Hepatocyte (in vitro differentiated cells): ENCODE data around the gene MBOAT2. TPM values are rescaled to one million over a fixed set of nuclear protein-coding genes. Genes with fewer than 3 reads are reported as not detected.

Source experiments
- DNase-seq: peaks from one replicate; pipeline ENCODE4 v3.0.0-alpha.2; 2016; ENCODE audit warnings: low spot score
- H2AFZ ChIP-seq: fragments of 200-600 bp; sonication (generic); 2 replicates; pipeline ENCODE4 v1.6.0; 2016; ENCODE audit warnings: antibody characterized with exemption, mild to moderate bottlenecking
- H3K27ac ChIP-seq: fragments of 200-600 bp; sonication (generic); 2 replicates; pipeline ENCODE4 v1.5.1; 2016; ENCODE audit warnings: mild to moderate bottlenecking
- H3K27me3 ChIP-seq: fragments of 200-600 bp; sonication (generic); 2 replicates; pipeline ENCODE4 v1.6.1; 2016
- H3K36me3 ChIP-seq: fragments of 200-600 bp; sonication (generic); replicated peaks from 2 replicates; pipeline ENCODE4 v1.5.1; 2016; ENCODE audit warnings: low read depth; ENCODE audit not compliant: insufficient read depth
- H3K4me1 ChIP-seq: fragments of 200-600 bp; sonication (generic); 2 replicates; pipeline ENCODE4 v1.5.1; 2016; ENCODE audit warnings: mild to moderate bottlenecking, moderate library complexity; ENCODE audit not compliant: insufficient read depth
- H3K4me2 ChIP-seq: fragments of 200-600 bp; sonication (generic); 2 replicates; pipeline ENCODE4 v1.6.0; 2016
- H3K4me3 ChIP-seq: fragments of 200-600 bp; sonication (generic); 2 replicates; pipeline ENCODE4 v1.5.1; 2016; ENCODE audit warnings: mild to moderate bottlenecking
- H3K79me2 ChIP-seq: fragments of 200-600 bp; sonication (generic); 2 replicates; pipeline ENCODE4 v1.6.0; 2017; ENCODE audit warnings: mild to moderate bottlenecking
- H3K9me2 ChIP-seq: fragments of 200-600 bp; sonication (generic); replicated peaks from 2 replicates; pipeline ENCODE4 v1.6.0; 2017; ENCODE audit warnings: mild to moderate bottlenecking; ENCODE audit not compliant: insufficient read depth
- H3K9me3 ChIP-seq: fragments of 200-600 bp; sonication (generic); 2 replicates; pipeline ENCODE4 v1.5.1; 2016; ENCODE audit warnings: low read depth, mild to moderate bottlenecking
- H4K20me1 ChIP-seq: fragments of 200-600 bp; sonication (generic); 2 replicates; pipeline ENCODE4 v1.6.0; 2016; ENCODE audit warnings: mild to moderate bottlenecking; ENCODE audit not compliant: insufficient read depth, poor library complexity, severe bottlenecking
- EZH2 ChIP-seq: fragments of 200-600 bp; sonication (generic); IDR thresholded peaks from 2 replicates; pipeline ENCODE4 v1.6.1; 2016; ENCODE audit warnings: antibody characterized with exemption, mild to moderate bottlenecking, borderline replicate concordance
- EZH2phosphoT487 ChIP-seq: fragments of 200-600 bp; sonication (generic); IDR thresholded peaks from one replicate; pipeline ENCODE4 v1.6.1; 2018; ENCODE audit warnings: antibody characterized with exemption, mild to moderate bottlenecking, low read depth, moderate library complexity; ENCODE audit not compliant: unreplicated experiment, severe bottlenecking
- WGBS: methylation state at CpG from one replicate; pipeline ENCODE4 v1.1.6; 2016; ENCODE audit warnings: low lambda C conversion rate; ENCODE audit errors: missing lambda C conversion rate; 5-methylcytosine and 5-hydroxymethylcytosine counted together
- polyA plus RNA-seq: library from polyadenylated mRNA; unstranded; fragments of >200 nt; fragmentation: Nextera tagmentation; extraction: Ambion mirVana; gene quantifications from 2 replicates; pipeline ENCODE4 v1.2.1, GENCODE V29; 2016
- total RNA-seq: library from RNA; depleted of rRNA; stranded (reverse); fragments of >200 nt; gene quantifications from 2 replicates; pipeline ENCODE4 v1.2.3, GENCODE V29; 2014
- TF ChIP-seq, protein P1 (sequence below): fragments of 200-600 bp; sonication (generic); IDR thresholded peaks from 2 replicates; pipeline ENCODE4 v1.5.1; 2016; ENCODE audit warnings: antibody characterized with exemption, mild to moderate bottlenecking; ENCODE audit not compliant: poor library complexity

Gene MBOAT2
- total and polyA plus RNA-seq, 2 experiments from 2014 or later, result 22.8 to 35.2 TPM

DNA sequence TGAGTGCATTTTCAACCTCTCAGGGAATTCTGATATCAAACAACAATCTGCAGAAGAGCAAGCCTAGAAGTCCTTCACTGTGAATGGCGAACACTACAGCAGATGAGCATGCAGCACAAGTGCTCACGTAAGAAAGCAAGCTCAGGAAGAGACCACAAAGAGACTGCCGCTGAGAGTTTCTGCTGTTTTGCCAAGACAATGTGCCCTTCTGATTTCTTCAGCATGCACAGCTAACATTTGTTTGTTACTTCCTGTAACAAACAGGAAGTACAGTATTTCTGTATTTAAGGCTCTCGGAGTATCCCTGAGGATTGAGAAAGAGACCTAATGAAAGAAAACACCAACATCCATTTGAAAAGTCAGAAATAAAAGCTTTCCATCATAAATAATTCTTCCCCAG lies 45.9 kb downstream of the MBOAT2 start:
- Histone ChIP-seq H3K27ac (no peak overlapping the region), H3K4me1 (no peaks in the 10 kb centered on the region), H3K9me2 (no peaks in the 10 kb centered on the region), H2AFZ (no peak overlapping the region), H3K79me2 (peaks cover 14% of the 10 kb centered on the region), H3K9me3 (peaks cover 9% of the 10 kb centered on the region), H3K4me3 (no peak overlapping the region), H3K4me2 (no peak overlapping the region), H4K20me1 (no peaks in the 10 kb centered on the region), H3K27me3 (no peaks in the 10 kb centered on the region), H3K36me3 (no peaks in the 10 kb centered on the region)
- TF ChIP-seq EZH2phosphoT487 (no peak), EZH2 (no peak)
- TF ChIP-seq, protein P1, sequence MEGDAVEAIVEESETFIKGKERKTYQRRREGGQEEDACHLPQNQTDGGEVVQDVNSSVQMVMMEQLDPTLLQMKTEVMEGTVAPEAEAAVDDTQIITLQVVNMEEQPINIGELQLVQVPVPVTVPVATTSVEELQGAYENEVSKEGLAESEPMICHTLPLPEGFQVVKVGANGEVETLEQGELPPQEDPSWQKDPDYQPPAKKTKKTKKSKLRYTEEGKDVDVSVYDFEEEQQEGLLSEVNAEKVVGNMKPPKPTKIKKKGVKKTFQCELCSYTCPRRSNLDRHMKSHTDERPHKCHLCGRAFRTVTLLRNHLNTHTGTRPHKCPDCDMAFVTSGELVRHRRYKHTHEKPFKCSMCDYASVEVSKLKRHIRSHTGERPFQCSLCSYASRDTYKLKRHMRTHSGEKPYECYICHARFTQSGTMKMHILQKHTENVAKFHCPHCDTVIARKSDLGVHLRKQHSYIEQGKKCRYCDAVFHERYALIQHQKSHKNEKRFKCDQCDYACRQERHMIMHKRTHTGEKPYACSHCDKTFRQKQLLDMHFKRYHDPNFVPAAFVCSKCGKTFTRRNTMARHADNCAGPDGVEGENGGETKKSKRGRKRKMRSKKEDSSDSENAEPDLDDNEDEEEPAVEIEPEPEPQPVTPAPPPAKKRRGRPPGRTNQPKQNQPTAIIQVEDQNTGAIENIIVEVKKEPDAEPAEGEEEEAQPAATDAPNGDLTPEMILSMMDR, result no peak
- DNase-seq, result no peak
- WGBS, result 89% methylated on average over 4 of the region's 4 CpGs

DNA sequence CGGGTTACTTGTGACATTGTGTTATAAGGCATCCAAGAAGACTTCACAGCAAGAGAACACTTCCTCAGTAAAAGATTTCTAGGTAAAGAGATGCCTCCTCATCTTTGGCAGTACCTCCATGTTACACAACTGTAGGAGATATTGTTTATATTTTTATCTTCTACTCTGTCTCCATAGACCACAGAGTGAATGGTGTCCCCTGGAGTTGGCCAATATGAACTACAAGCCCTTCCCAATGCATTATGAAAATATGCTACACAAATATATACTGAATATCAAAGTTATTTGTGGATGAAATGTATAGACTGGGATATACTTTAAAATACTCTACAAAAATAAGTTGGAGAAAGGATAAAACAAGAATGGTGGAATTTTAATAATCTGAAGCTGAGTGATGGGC lies 46.7 kb downstream of the MBOAT2 start:
- no peaks in the 10 kb centered on the region for H3K9me2 ChIP-seq
- TF ChIP-seq, protein P1, result no peak
- TF ChIP-seq EZH2 (no peak), EZH2phosphoT487 (no peak)
- H3K36me3 ChIP-seq, result no peaks in the 10 kb centered on the region
- H3K27me3 ChIP-seq, result no peaks in the 10 kb centered on the region
- H3K4me2 ChIP-seq, result no peak overlapping the region
- H3K4me3 ChIP-seq, result no peak overlapping the region
- no peak overlapping the region for H3K27ac ChIP-seq
- no peaks in the 10 kb centered on the region for H3K4me1 ChIP-seq
- H2AFZ ChIP-seq, result no peak overlapping the region
- H3K9me3 ChIP-seq, result peaks cover 15% of the 10 kb centered on the region
- H3K79me2 ChIP-seq, result peaks cover 10% of the 10 kb centered on the region
- WGBS, result 93% methylated on average over 1 of the region's 1 CpG
- no peaks in the 10 kb centered on the region for H4K20me1 ChIP-seq
- DNase-seq, result no peak

DNA sequence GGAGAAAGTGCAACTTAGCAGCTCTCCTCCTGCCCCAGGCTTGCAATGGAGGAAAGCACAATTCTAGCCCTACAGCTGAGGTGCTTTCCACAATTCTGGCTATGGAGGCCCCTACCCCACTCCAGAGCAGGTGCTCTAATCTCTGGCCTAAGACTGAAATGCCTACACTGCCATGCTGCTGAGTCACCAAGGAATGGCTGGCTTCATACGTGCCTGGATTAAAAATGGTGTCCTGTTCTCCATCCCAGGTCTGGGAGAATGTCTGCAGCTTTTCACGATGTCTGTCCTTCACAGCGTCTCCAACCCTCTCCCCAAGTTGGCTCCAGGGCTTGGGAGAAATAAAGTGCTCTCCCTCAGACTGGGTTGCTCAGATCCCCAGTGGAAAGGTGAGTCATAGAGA lies 48.5 kb downstream of the MBOAT2 start:
- no peak for DNase-seq
- Histone ChIP-seq H3K79me2 (peaks cover 10% of the 10 kb centered on the region), H3K27me3 (no peaks in the 10 kb centered on the region), H3K4me3 (no peak overlapping the region), H3K27ac (no peak overlapping the region), H3K4me2 (no peak overlapping the region), H4K20me1 (no peaks in the 10 kb centered on the region), H3K9me2 (no peaks in the 10 kb centered on the region), H3K9me3 (peaks cover 15% of the 10 kb centered on the region), H3K36me3 (no peaks in the 10 kb centered on the region), H2AFZ (no peak overlapping the region), H3K4me1 (no peaks in the 10 kb centered on the region)
- no peak for TF ChIP-seq EZH2
- TF ChIP-seq EZH2phosphoT487, result no peak
- TF ChIP-seq, protein P1, result no peak
- WGBS, result 81% methylated on average over 3 of the region's 3 CpGs

DNA sequence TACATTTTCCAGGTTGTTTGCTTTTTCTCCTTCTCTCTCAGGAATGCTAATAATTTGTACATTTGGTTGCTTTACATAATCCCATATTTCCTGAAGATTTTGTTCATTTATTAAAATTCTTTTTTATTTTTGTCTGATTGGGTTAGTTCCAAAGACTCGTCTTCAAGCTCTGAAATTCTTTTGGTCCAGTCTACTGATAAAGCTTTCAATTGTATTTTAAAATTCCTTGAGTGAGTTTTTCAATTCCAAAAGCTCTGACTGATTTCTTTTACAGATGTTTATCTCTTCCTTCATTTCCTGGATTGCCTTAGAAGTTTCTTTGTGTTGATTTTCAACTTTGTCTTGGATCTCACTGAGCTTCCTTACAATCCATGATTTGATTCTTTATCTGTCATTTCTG lies 50.0 kb downstream of the MBOAT2 start:
- H3K27ac ChIP-seq, result no peak overlapping the region

More for the DNA sequence above, 50.0 kb downstream of the MBOAT2 start:
- Histone ChIP-seq H3K4me3 (no peak overlapping the region), H3K4me1 (no peaks in the 10 kb centered on the region), H3K9me2 (no peaks in the 10 kb centered on the region), H3K36me3 (no peaks in the 10 kb centered on the region), H3K9me3 (peaks cover 15% of the 10 kb centered on the region), H4K20me1 (no peaks in the 10 kb centered on the region), H3K27me3 (no peaks in the 10 kb centered on the region), H2AFZ (no peak overlapping the region), H3K4me2 (no peak overlapping the region), H3K79me2 (peaks cover 8% of the 10 kb centered on the region)
- TF ChIP-seq, protein P1, result no peak
- TF ChIP-seq EZH2, result no peak
- TF ChIP-seq EZH2phosphoT487, result no peak
- WGBS, result 93% methylated on average over 1 of the region's 1 CpG
- DNase-seq, result no peak
